Adipocyte (in vitro differentiated cells): Measurements from ENCODE around the gene PCK2.
A peak's percentile ranks its signal among the peaks of the same experiment; 100 is the strongest.

Source experiments
- DNase-seq: peaks from one replicate; pipeline ENCODE4 v3.0.0-alpha.2; 2015; ENCODE audit warnings: low read depth
- H3K27me3 ChIP-seq: replicated peaks from 2 replicates; pipeline ENCODE4 v1.7.0; 2013; ENCODE audit warnings: mild to moderate bottlenecking, low read length, moderate library complexity; ENCODE audit not compliant: control insufficient read depth, insufficient read depth
- H3K36me3 ChIP-seq: 2 replicates; pipeline ENCODE4 v1.7.0; 2013; ENCODE audit warnings: low read length, mild to moderate bottlenecking, moderate library complexity; ENCODE audit not compliant: control insufficient read depth, insufficient read depth, severe bottlenecking
- H3K4me1 ChIP-seq: 2 replicates; pipeline ENCODE4 v1.7.0; 2013; ENCODE audit warnings: mild to moderate bottlenecking, low read length, moderate library complexity; ENCODE audit not compliant: control insufficient read depth, insufficient read depth
- H3K4me3 ChIP-seq: 2 replicates; pipeline ENCODE4 v1.7.0; 2013; ENCODE audit warnings: mild to moderate bottlenecking, low read length, moderate library complexity
- H3K9ac ChIP-seq: 2 replicates; pipeline ENCODE4 v1.7.0; 2013; ENCODE audit warnings: mild to moderate bottlenecking, low read length, moderate library complexity
- H3K9me3 ChIP-seq: 2 replicates; pipeline ENCODE4 v1.7.0; 2013; ENCODE audit warnings: mild to moderate bottlenecking, low read length, moderate library complexity; ENCODE audit not compliant: control insufficient read depth

The PCK2 gene

GRCh38 chr14:24080888-24081738 lies 13.0 kb upstream of the PCK2 start:
- H3K27me3 ChIP-seq = peaks cover 67% of the 10 kb centered on the region

GRCh38 chr14:24081739-24082211 lies 12.3 kb upstream of the PCK2 start:
- Histone ChIP-seq H3K4me3 (peak overlapping the region; percentile 78), H3K9ac (no peak overlapping the region), H3K27me3 (peaks cover 65% of the 10 kb centered on the region), H3K9me3 (no peaks in the 10 kb centered on the region), H3K36me3 (no peaks in the 10 kb centered on the region), H3K4me1 (peaks cover 8% of the 10 kb centered on the region)
- no peak for DNase-seq

More at GRCh38 chr14:24080888-24081738, 13.0 kb upstream of the PCK2 start:
- Histone ChIP-seq H3K36me3 (no peaks in the 10 kb centered on the region), H3K4me1 (peaks cover 8% of the 10 kb centered on the region), H3K4me3 (peak overlapping the region; percentile 78), H3K9ac (peak overlapping the region; percentile 42), H3K9me3 (no peaks in the 10 kb centered on the region)
- peak; percentile 66 for DNase-seq

- DNase-seq = no peak
- H3K36me3 ChIP-seq = no peaks in the 10 kb centered on the region
- H3K4me1 ChIP-seq = peaks cover 8% of the 10 kb centered on the region
- peaks cover 60% of the 10 kb centered on the region for H3K27me3 ChIP-seq
- H3K9ac ChIP-seq = no peak overlapping the region
- H3K9me3 ChIP-seq = no peaks in the 10 kb centered on the region
- H3K4me3 ChIP-seq = no peak overlapping the region
Measured at GRCh38 chr14:24082411-24083080, 11.6 kb upstream of the PCK2 start.

- H3K4me3 ChIP-seq = no peak overlapping the region
- peaks cover 52% of the 10 kb centered on the region for H3K27me3 ChIP-seq
- no peaks in the 10 kb centered on the region for H3K36me3 ChIP-seq
- H3K4me1 ChIP-seq = peaks cover 8% of the 10 kb centered on the region
- H3K9me3 ChIP-seq = no peaks in the 10 kb centered on the region
- H3K9ac ChIP-seq = no peak overlapping the region
- no peak for DNase-seq
Measured at GRCh38 chr14:24083462-24083861, 10.6 kb upstream of the PCK2 start.

- H3K27me3 ChIP-seq = peaks cover 42% of the 10 kb centered on the region
- no peak overlapping the region for H3K9ac ChIP-seq
- DNase-seq = no peak
- H3K36me3 ChIP-seq = no peaks in the 10 kb centered on the region
- peaks cover 8% of the 10 kb centered on the region for H3K4me1 ChIP-seq
- H3K4me3 ChIP-seq = no peak overlapping the region
- H3K9me3 ChIP-seq = no peaks in the 10 kb centered on the region
Measured at GRCh38 chr14:24084440-24084839, 9.7 kb upstream of the PCK2 start.

- Histone ChIP-seq H3K36me3 (no peaks in the 10 kb centered on the region), H3K4me3 (no peak overlapping the region), H3K27me3 (peaks cover 34% of the 10 kb centered on the region), H3K4me1 (peaks cover 8% of the 10 kb centered on the region), H3K9me3 (no peaks in the 10 kb centered on the region), H3K9ac (no peak overlapping the region)
- no peak for DNase-seq
Measured at GRCh38 chr14:24085215-24085614, 8.9 kb upstream of the PCK2 start.

GRCh38 chr14:24086193-24086955 lies 7.7 kb upstream of the PCK2 start:
- DNase-seq = no peak
- H3K9me3 ChIP-seq = no peaks in the 10 kb centered on the region
- H3K9ac ChIP-seq = no peak overlapping the region
- no peak overlapping the region for H3K4me3 ChIP-seq
- no peaks in the 10 kb centered on the region for H3K4me1 ChIP-seq
- H3K36me3 ChIP-seq = no peaks in the 10 kb centered on the region
- H3K27me3 ChIP-seq = peaks cover 28% of the 10 kb centered on the region

GRCh38 chr14:24087004-24087403 lies 7.1 kb upstream of the PCK2 start:
- H3K4me1 ChIP-seq = peaks cover under 1% of the 10 kb centered on the region
- DNase-seq = no peak
- H3K9me3 ChIP-seq = no peaks in the 10 kb centered on the region
- H3K27me3 ChIP-seq = peaks cover 25% of the 10 kb centered on the region
- H3K36me3 ChIP-seq = no peaks in the 10 kb centered on the region
- no peak overlapping the region for H3K4me3 ChIP-seq
- H3K9ac ChIP-seq = no peak overlapping the region

GRCh38 chr14:24088095-24088494 lies 6.0 kb upstream of the PCK2 start:
- Histone ChIP-seq H3K4me3 (no peak overlapping the region), H3K36me3 (no peaks in the 10 kb centered on the region), H3K9ac (no peak overlapping the region), H3K27me3 (peaks cover 14% of the 10 kb centered on the region), H3K9me3 (no peaks in the 10 kb centered on the region), H3K4me1 (peaks cover 11% of the 10 kb centered on the region)
- DNase-seq = no peak

GRCh38 chr14:24089890-24090289 lies 4.2 kb upstream of the PCK2 start:
- Histone ChIP-seq H3K4me1 (peaks cover 19% of the 10 kb centered on the region), H3K9ac (no peak overlapping the region), H3K36me3 (no peaks in the 10 kb centered on the region), H3K9me3 (no peaks in the 10 kb centered on the region), H3K27me3 (peaks cover 6% of the 10 kb centered on the region), H3K4me3 (no peak overlapping the region)
- DNase-seq = no peak

- no peak for DNase-seq
- H3K36me3 ChIP-seq = no peaks in the 10 kb centered on the region
- H3K9ac ChIP-seq = no peak overlapping the region
- H3K4me1 ChIP-seq = peaks cover 28% of the 10 kb centered on the region
- no peaks in the 10 kb centered on the region for H3K9me3 ChIP-seq
- H3K27me3 ChIP-seq = no peaks in the 10 kb centered on the region
- no peak overlapping the region for H3K4me3 ChIP-seq
Measured at GRCh38 chr14:24092110-24092504, 2.0 kb upstream of the PCK2 start.
